Measurements from ENCODE around the gene MPEG1.

DNA sequence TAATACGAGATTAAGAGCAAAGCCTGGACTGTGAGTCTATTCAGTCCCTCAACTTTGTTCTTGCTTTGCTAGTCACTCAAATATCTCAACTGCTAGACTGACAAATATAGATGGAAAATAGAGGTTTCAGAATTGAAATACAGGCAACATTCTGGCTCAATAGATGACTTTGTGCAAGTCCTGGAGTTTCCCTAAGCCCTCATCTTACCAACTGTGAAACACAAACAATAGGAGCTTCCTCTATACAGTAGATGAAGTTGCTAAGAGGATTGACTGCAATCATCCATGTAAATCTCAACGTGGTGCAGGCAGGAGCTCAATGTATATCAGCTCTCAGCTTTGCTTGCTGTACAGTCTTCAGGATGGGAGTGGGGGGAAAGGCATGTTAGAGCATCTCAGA, 6.2 kb upstream of the MPEG1 start:
- TF ChIP-seq CTCF (IDR thresholded peaks at IDR 0.05; ENCODE audit: low read depth, low read length, poor library complexity, severe bottlenecking) (no peak), EZH2phosphoT487 (IDR thresholded peaks at IDR 0.05; ENCODE audit: borderline replicate concordance, low read length) (no peak)

Data from DOHH2 (cell line).